HG03469 (cell line): Measurements from ENCODE around the gene RAP1GAP2.
"Not testable (repeated sequence)": the region's sequence is repeated elsewhere in the genome, so short reads cannot be mapped to it uniquely, and the experiment has no call there.

Source experiments
- ATAC-seq: cut with Tn5 transposase; IDR thresholded peaks from one replicate; pipeline ENCODE4 v1.9.1; 2021; ENCODE audit warnings: mild to moderate bottlenecking, moderate library complexity, moderate number of reproducible peaks; ENCODE audit not compliant: unreplicated experiment

The RAP1GAP2 gene

GRCh38 chr17:2814049-2814448 is 17.8 kb downstream of the RAP1GAP2 start:
- ATAC-seq, result no peak

DNA sequence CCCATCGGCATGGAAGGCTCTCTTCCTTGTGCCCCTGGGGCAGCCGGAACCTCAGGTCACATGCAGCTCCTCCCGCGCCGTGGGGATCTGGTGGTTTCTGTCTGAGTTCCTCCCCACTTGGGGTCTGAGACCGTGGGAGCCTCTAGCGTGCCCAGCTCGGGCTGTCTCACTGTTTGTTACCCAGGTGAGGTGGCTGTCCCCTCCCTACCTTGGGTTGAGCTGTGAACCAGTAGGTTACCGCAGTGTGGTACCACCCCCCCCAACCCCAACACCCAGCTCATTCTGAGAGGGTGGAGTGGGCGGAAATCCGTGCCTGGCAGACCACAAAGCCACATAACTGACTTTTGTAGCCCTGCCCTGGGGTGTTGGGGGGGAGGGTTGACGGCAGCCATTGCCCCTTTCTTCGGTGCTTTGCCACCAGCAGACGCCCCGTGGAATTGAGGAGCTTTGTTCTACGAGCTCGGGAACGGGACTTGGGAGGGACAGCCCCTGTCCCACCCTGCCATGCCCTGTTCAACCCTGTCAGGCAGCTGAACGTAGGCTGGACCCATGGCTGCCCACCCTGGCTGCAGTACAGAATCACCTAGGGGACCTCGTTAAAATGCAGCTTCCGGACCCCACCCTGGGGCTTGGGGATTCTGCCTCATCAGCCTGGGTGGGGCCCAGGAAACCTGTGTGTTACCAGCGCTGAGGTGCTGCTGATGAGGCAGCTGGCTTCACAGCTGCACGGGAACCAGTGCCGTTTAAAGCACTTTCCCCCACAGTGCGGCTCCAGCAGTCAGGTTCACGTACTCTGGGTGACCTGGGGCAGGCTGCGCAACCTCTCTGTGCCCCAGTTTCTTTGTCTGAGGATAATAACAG is 18.5 kb downstream of the RAP1GAP2 start:
- ATAC-seq, result no peak

DNA sequence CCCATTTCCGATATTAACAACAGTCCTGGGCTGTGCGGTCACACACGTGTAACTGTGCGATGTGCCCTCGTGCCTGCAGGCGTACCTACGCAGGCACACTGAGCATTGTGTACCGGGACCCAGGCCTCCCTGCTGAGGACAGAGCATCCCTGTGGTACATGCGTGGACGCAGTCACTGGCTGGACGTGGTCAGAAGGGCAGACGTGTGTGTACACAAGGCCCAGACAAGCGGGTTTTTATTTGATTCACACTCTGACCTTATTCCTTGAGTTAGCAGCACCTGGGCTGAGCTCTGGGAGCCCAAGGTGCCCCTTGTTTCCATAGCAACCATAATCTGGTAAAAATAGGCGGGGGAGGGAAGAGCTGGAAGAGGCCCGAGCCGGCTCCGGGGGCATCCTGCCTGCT is 19.5 kb downstream of the RAP1GAP2 start:
- no peak for ATAC-seq

- no peak for ATAC-seq
Observed at GRCh38 chr17:2816688-2817087, 20.4 kb downstream of the RAP1GAP2 start.

DNA sequence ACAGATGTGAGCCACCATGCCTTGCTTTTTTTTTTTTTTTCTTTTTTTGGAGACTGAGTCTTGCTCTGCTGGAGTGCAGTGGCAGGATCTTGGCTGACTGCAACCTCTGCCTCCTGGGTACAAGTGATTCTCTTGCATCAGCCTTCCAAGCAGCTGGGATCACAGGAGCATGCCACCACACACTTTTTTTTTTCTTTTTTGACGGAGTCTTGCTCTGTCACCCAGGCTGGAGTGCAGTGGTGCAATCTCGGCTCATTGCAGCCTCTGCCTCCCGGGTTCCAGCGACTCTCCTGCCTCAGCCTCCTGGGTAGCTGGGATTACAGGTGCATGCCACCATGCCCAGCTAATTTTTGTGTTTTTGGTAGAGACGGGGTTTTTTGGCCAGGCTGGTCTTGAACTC is 23.1 kb downstream of the RAP1GAP2 start:
- ATAC-seq, result not testable (repeated sequence)

DNA sequence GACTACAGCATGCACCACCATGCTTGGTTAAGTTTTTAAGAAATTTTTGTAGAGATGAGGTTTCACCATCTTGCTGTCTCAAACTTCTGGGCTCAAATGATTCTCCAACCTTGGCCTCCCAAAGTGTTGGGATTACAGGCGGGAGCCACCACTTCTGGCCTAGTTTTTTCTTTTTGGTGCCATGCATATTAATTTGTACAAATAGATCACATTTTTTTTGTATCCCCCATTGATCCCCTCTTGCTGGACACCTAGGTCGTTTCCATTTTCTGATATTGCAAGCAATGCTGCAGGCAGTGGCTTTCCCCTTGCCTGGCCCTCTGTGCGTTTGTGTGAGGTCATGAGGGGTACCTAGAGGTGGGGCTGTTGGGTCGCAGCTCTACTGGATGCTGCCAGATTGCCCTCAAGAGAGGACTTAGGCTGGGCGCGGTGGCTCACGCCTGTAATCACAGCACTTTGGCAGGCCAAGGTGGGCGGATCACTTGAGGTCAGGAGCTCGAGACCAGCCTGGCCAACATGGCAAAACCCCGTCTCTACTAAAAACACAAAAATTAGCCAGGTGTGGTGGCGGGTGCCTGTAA is 23.8 kb downstream of the RAP1GAP2 start:
- ATAC-seq, result no peak

DNA sequence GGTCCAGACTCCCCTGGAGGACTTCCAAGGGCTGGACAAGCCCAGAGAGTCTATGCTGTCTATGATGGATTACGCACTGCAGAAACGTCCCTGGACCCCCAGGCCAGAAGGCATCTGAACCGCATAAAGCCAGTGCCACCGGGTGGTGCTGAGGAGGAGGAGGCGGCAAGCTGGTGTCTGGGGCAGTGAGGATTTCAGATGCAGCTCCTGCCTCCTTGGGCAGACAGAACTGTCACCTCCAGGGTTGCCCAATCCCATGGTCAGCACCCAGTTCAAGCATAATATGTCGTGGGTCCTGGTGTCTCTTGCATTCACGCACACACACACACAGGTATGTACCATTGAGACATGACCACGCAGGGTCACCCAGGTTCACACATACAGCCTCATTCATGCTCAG is 25.6 kb downstream of the RAP1GAP2 start:
- no peak for ATAC-seq

- no peak for ATAC-seq
Observed at GRCh38 chr17:2822358-2822757, 26.1 kb downstream of the RAP1GAP2 start.

- ATAC-seq, result no peak
Observed at GRCh38 chr17:2825253-2825970, 29.2 kb downstream of the RAP1GAP2 start.

DNA sequence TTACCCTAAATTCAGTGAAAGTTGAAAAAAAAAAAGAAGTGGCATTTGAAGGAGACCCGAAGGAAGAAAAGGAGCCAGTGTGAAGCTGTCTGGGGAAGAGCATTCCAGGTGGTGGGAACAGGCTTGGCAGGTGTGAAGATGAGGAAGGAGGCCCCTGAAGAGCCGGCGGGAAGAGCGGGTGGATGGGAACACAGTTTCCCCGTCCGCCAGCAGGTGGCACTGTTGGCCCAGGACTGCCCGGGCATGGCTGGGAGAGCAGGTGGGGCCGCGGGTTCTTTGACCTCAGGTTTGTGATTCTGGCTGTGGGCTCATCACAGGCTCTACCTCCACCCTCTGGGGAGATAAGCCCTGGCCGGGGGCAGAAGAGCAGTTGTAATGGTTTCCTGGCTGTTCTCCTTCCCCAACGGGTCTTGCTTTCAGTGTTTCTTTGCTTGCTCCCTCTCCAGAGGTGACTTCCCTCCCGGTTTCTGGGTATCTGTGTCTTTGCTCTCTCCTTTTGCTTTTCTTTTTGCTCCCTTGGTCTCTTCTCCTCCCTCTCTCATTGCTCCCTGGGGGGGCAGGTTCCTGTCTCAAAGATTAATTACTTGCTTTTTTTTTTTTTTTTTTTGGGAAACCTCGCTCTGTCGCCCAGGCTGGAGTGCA is 32.3 kb downstream of the RAP1GAP2 start:
- no peak for ATAC-seq

- no peak for ATAC-seq
Observed at GRCh38 chr17:2830678-2831077, 34.4 kb downstream of the RAP1GAP2 start.

GRCh38 chr17:2835780-2836179 is 39.5 kb downstream of the RAP1GAP2 start:
- no peak for ATAC-seq

DNA sequence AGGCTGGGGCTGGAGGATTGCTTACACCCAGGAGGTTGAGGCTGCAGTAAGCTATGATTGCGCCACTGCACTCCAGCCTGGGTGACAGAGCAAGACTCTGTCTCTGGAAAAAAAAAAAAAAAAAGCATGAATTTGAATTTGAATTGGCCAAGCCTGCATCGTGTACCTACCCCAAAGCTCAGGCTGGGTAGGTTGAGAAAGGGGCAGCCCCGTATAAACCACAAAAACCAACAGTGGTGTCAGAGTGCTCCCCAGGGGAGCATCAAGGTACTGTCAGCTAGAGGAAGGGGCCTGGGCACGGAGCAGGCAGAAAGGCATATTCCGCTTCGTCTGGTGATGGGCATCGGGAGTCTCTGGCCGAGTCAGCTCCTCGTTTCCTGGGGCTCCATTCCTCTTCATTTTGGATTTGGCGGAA is 40.9 kb downstream of the RAP1GAP2 start:
- no peak for ATAC-seq

- ATAC-seq, result no peak
Observed at GRCh38 chr17:2841606-2842005, 45.4 kb downstream of the RAP1GAP2 start.

DNA sequence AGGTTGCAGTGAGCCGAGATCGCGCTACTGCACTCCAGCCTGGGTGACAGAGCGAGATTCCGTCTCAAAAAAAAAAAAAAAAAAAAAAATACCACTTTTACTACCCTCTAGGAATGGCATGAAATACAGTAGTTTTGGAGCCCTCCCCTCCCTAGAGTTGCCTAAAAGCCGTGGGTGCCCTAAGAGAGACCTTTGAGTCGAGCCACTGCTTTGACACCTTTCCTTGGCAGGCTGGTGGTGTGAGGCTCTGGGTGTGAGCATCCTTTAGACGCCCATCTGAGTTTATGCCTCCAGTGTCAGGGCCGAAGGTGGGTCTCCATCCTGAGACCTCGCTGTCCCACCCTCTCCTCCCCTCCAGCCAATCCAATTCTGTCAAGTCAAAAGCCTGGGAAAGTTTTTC is 46.2 kb downstream of the RAP1GAP2 start:
- ATAC-seq, result no peak

DNA sequence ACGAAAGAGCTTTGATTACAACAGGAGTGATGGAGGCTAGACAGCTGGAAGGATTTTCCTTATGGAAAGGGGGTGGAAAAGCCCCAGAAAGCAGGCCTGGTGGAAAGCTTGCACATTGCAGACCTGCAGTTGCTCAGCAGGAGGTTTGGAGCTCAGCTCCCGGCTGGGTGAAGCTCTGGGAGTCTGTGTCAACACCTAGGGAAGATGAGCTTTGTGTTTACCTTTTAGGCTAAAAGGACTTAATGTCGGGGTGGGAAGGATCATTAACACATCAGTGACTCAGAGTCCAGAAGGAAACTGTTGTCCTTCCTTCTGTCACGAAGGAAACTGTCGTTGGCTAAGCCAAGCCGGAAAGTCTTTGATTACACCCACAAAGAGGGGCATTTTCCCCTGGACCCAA is 48.2 kb downstream of the RAP1GAP2 start:
- ATAC-seq, result no peak

- ATAC-seq, result no peak
Observed at GRCh38 chr17:2847381-2848333, 51.4 kb downstream of the RAP1GAP2 start.

GRCh38 chr17:2849327-2849670 is 53.1 kb downstream of the RAP1GAP2 start:
- no peak for ATAC-seq

DNA sequence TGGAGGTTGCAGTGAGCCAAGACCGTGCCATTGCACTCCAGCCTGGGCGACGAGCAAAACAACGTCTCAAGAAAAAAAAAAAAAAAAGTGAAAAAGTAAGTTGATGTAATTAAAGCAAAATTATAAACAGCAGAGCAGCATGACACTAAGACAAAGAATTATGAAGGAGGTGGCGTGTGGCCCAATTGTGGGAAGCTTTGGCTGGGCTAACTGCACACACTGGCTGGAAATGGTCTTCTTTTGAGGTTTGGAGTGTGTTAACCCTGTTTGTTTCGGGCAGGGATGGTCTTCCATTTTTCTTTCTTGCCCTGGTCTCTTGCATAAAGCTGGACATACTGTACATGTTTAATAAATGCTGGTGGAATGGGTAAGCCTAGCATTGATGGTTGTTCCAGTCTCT is 54.8 kb downstream of the RAP1GAP2 start:
- ATAC-seq, result no peak

DNA sequence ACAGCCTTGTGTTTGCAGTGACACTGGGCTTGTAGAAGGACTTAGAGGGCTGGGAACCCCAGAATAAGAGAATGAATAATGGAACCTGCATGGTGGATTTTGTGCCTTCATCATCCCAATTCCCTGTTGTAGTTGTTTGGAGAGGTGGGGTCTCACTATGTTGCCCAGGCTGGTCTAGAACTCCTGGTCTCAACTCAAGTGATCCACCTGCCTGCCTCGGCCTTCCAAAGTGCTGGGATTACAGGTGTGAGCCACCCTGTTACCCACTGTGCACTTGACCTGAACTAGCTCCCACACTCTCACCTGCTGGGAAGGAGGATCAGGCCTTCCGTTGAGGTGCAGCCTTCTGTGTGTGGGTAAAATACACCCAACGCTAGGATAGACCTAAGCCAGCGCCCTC is 55.4 kb downstream of the RAP1GAP2 start:
- ATAC-seq, result no peak
